Endothelial cell of umbilical vein (primary cell): ENCODE measurements around the gene MYL1. TPM values are rescaled to one million over a fixed set of nuclear protein-coding genes. Genes with fewer than 3 reads are reported as not detected.

Experiments
- BruUV-seq: library from RNA; stranded (reverse); fragments of 400-500 nt; replicated peaks from 2 replicates; lab custom pipeline; 2021; lab: Mats Ljungman, UMichigan
- CTCF ChIA-PET: fragments of 300-600, 350-600 bp; sonication (Branson Sonifier 250); formaldehyde crosslinking; loops from one replicate; lab custom pipeline; 2021; ENCODE audit warnings: antibody characterized with exemption, inconsistent platforms; lab: Charles Lee
- POLR2A ChIA-PET: fragments of 300-600, 350-600 bp; sonication (Branson Sonifier 250); formaldehyde crosslinking; loops from one replicate; lab custom pipeline; 2021; ENCODE audit warnings: antibody characterized with exemption, inconsistent platforms; lab: Charles Lee
- DNase-seq: peaks from one replicate; pipeline ENCODE4 v3.0.0-alpha.2; 2011; ENCODE audit warnings: low read depth, low spot score
- FAIRE-seq: peaks from 2 replicates; lab custom pipeline; 2011; peaks lifted over from hg19 to GRCh38; lab: Jason Lieb, UNC
- H2AFZ ChIP-seq: 2 replicates; pipeline ENCODE4 v1.6.0; 2012; ENCODE audit warnings: low read depth, low read length, control low read depth, inconsistent platforms
- H3K27ac ChIP-seq: 2 replicates; pipeline ENCODE4 v1.5.1; 2011; ENCODE audit warnings: low read depth, mild to moderate bottlenecking, control low read depth, low read length, moderate library complexity; ENCODE audit not compliant: insufficient read depth
- H3K27me3 ChIP-seq, 2 experiments: 2 replicates each; pipeline versions ENCODE4 v1.6.0 to v1.6.1; 2011; ENCODE audit warnings: low read length in 2 of 2, mixed read lengths in 1 of 2; ENCODE audit not compliant: control insufficient read depth in 2 of 2, insufficient read depth in 2 of 2
- H3K36me3 ChIP-seq, 2 experiments: 2 replicates in 1 of 2; 3 replicates in 1 of 2; pipeline ENCODE4 v1.5.1; 2011; ENCODE audit warnings: low read length in 2 of 2, mild to moderate bottlenecking in 1 of 2, moderate library complexity in 1 of 2; ENCODE audit not compliant: control insufficient read depth in 2 of 2, insufficient read depth in 2 of 2; ENCODE audit errors: extremely low read depth in 1 of 2
- H3K4me1 ChIP-seq: 3 replicates; pipeline ENCODE4 v1.5.1; 2011; ENCODE audit warnings: mild to moderate bottlenecking, low read length; ENCODE audit not compliant: control insufficient read depth, insufficient read depth; ENCODE audit errors: extremely low read depth
- H3K4me2 ChIP-seq: 2 replicates; pipeline ENCODE4 v1.6.1; 2011; ENCODE audit warnings: low read length, control low read depth, mixed read lengths; ENCODE audit not compliant: insufficient read depth
- H3K4me3 ChIP-seq, 3 experiments: fragments of 200-600 bp in 1 of 3; sonication (generic), shearing (Covaris generic) in 1 of 3; replicated peaks in 1 of 3; 2 replicates each; pipeline ENCODE4 v1.5.1; 2011 to 2016; ENCODE audit warnings: control low read depth in 3 of 3, low read length in 3 of 3, mild to moderate bottlenecking in 2 of 3, inconsistent platforms in 1 of 3, low read depth in 1 of 3, moderate library complexity in 1 of 3; ENCODE audit not compliant: insufficient read depth in 1 of 3
- H3K79me2 ChIP-seq: 2 replicates; pipeline ENCODE4 v1.6.0; 2012; ENCODE audit warnings: low read length, inconsistent platforms; ENCODE audit not compliant: control insufficient read depth, insufficient read depth
- H3K9ac ChIP-seq: replicated peaks from 2 replicates; pipeline ENCODE3; 2011; ENCODE audit warnings: low read length, control low read depth; ENCODE audit not compliant: insufficient read depth; ENCODE audit errors: extremely low read depth
- H3K9me1 ChIP-seq: replicated peaks from 3 replicates; pipeline ENCODE4 v1.6.0; 2011; ENCODE audit warnings: mild to moderate bottlenecking, low read length; ENCODE audit not compliant: control insufficient read depth, insufficient read depth; ENCODE audit errors: extremely low read depth
- H3K9me3 ChIP-seq: replicated peaks from 2 replicates; pipeline ENCODE4 v1.5.1; 2012; ENCODE audit warnings: low read length, inconsistent platforms; ENCODE audit not compliant: control insufficient read depth, insufficient read depth
- H4K20me1 ChIP-seq: replicated peaks from 2 replicates; pipeline ENCODE3; 2011; ENCODE audit warnings: mild to moderate bottlenecking, low read length; ENCODE audit not compliant: control insufficient read depth, insufficient read depth; ENCODE audit errors: extremely low read depth
- CTCF ChIP-seq, 2 donors: IDR thresholded peaks; 1 replicate in 1 of 2; 2 replicates in 1 of 2; pipeline ENCODE4 v1.5.1; 2011; ENCODE audit warnings: low read length in 2 of 2, mild to moderate bottlenecking in 2 of 2, moderate library complexity in 2 of 2, control low read depth in 1 of 2, inconsistent platforms in 1 of 2, low read depth in 1 of 2; ENCODE audit not compliant: insufficient read depth in 1 of 2; ENCODE audit errors: extremely low read depth in 1 of 2
- EZH2 ChIP-seq: IDR thresholded peaks from 2 replicates; pipeline ENCODE4 v1.6.1; 2012; ENCODE audit warnings: borderline replicate concordance, low read depth, mild to moderate bottlenecking, moderate library complexity, low read length, inconsistent platforms; ENCODE audit not compliant: severe bottlenecking
- FOS ChIP-seq: IDR thresholded peaks from 2 replicates; pipeline ENCODE4 v1.6.1; 2011; ENCODE audit warnings: mild to moderate bottlenecking, low read length, moderate library complexity, borderline replicate concordance; ENCODE audit not compliant: insufficient read depth
- GATA2 ChIP-seq: IDR thresholded peaks from 2 replicates; pipeline ENCODE4 v1.7.0; 2011; ENCODE audit warnings: low read depth, mild to moderate bottlenecking, moderate library complexity, mixed read lengths, low read length; ENCODE audit not compliant: insufficient read length, insufficient read depth
- MYC ChIP-seq: IDR thresholded peaks from one replicate; pipeline ENCODE4 v1.6.1; 2011; ENCODE audit warnings: mild to moderate bottlenecking, low read depth, low read length
- POLR2A ChIP-seq: IDR thresholded peaks from 2 replicates; pipeline ENCODE4 v1.6.1; 2012; ENCODE audit warnings: low read depth, mild to moderate bottlenecking, control low read depth, low read length
- POLR2AphosphoS5 ChIP-seq: IDR thresholded peaks from 2 replicates; pipeline ENCODE4 v1.6.1; 2012; ENCODE audit warnings: low read depth, mild to moderate bottlenecking, control low read depth, low read length, moderate library complexity; ENCODE audit not compliant: insufficient read depth
- dilution Hi-C: fragments of 300-500 bp; cut with MboI; formaldehyde crosslinking; loops from one replicate; pipeline ENCODE4 v1.15.0; 2019; ENCODE audit warnings: low sequenced_read_pairs; ENCODE audit not compliant: extremely low pct_ligation_motif_present
- intact Hi-C: fragments of 100-400 bp; cut with micrococcal nuclease; formaldehyde crosslinking; loops from one replicate; pipeline ENCODE4 v1.10.0; 2022
- polyA plus RNA-seq, 4 experiments: library from polyadenylated mRNA; depleted of rRNA in 3 of 4; stranded (reverse) in 3 of 4; unstranded in 1 of 4; fragments of >200 nt; gene quantifications; 2 replicates each; pipeline versions ENCODE4 v1.2.1 to v1.2.3, GENCODE V29; 2011 to 2012; ENCODE audit warnings: missing spikeins in 1 of 4
- total RNA-seq: library from RNA; stranded (reverse); gene quantifications from 2 replicates; pipeline ENCODE4 v1.2.3, GENCODE V29; 2021
- TF ChIP-seq, protein P1 (sequence below): IDR thresholded peaks from 2 replicates; pipeline ENCODE4 v1.6.1; 2011; ENCODE audit not compliant: insufficient read depth, insufficient read length

MYL1 gene
- total and polyA plus RNA-seq, 2 donors (not counting 3 experiments of a cell fraction or from before 2014, with no cell fraction given), result not detected

GRCh38 chr2:210363261-210363660 is 48.3 kb upstream of the MYL1 start:
- H3K27ac ChIP-seq, result no peak overlapping the region
- no peaks in the 10 kb centered on the region for H3K36me3 ChIP-seq
- H2AFZ ChIP-seq, result no peak overlapping the region
- FAIRE-seq (no peak), DNase-seq (no peak)
- H3K9ac ChIP-seq, result no peak overlapping the region
- no peak overlapping the region for H3K4me2 ChIP-seq
- no peaks in the 10 kb centered on the region for H3K9me1 ChIP-seq
- BruUV-seq, result no TSS peak
- H3K4me3 ChIP-seq, result no peak overlapping the region
- ChIA-PET CTCF (no interaction called here), POLR2A (no interaction called here)
- dilution Hi-C loops (no loop called here), intact Hi-C loops (no loop called here)
- no peaks in the 10 kb centered on the region for H3K79me2 ChIP-seq
- no peaks in the 10 kb centered on the region for H3K9me3 ChIP-seq
- TF ChIP-seq POLR2A (no peak), POLR2AphosphoS5 (no peak), EZH2 (no peak)
- H3K4me1 ChIP-seq, result no peaks in the 10 kb centered on the region
- no peaks in the 10 kb centered on the region for H3K27me3 ChIP-seq
- H4K20me1 ChIP-seq, result no peaks in the 10 kb centered on the region

DNA sequence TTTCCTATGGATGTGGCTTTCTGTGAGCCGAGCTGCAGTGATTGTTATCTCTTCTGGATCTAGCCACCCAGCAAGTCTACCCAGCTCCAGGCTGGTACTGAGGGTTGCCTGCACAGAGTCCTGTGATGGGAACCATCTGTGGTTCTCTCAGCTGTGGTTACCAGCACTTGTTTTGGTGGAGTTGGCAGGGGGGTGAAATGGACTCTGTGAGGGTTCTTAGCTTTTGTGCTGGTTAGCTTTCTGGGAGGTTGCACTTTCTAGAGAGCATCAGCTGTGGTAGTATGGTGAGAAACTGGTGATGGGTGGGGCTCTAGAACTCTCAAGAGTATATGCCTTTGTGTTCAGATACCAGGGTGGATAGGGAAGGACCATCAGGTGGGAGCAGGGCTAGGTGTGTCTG is 45.4 kb upstream of the MYL1 start:
- POLR2A ChIA-PET, result no interaction called here
- Histone ChIP-seq H3K36me3 (no peaks in the 10 kb centered on the region), H3K4me2 (no peak overlapping the region), H3K9me1 (no peaks in the 10 kb centered on the region), H3K27me3 (no peaks in the 10 kb centered on the region), H3K9ac (no peak overlapping the region), H4K20me1 (no peaks in the 10 kb centered on the region), H3K4me3 (no peak overlapping the region), H3K79me2 (no peaks in the 10 kb centered on the region), H2AFZ (no peak overlapping the region), H3K4me1 (no peaks in the 10 kb centered on the region), H3K27ac (no peak overlapping the region), H3K9me3 (no peaks in the 10 kb centered on the region)
- intact Hi-C loops, result no loop called here
- TF ChIP-seq CTCF (IDR thresholded peaks at IDR 0.05; ENCODE audit: extremely low read depth in 1 of 2, insufficient read depth in 1 of 2, low read depth in 1 of 2, low read length in 2 of 2), result no peak
- no peak for TF ChIP-seq MYC
- no peak for TF ChIP-seq POLR2A
- TF ChIP-seq, protein P1, sequence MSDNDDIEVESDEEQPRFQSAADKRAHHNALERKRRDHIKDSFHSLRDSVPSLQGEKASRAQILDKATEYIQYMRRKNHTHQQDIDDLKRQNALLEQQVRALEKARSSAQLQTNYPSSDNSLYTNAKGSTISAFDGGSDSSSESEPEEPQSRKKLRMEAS, result no peak
- TF ChIP-seq FOS, result no peak
- no peak for TF ChIP-seq GATA2
- TF ChIP-seq EZH2, result no peak
- no peak for TF ChIP-seq POLR2AphosphoS5
- no TSS peak for BruUV-seq
- DNase-seq (no peak), FAIRE-seq (no peak)
- dilution Hi-C loops, result no loop called here
- CTCF ChIA-PET, result no interaction called here
